ENCODE data around the gene NECTIN1.

NECTIN1 gene

GRCh38 chr11:119590651-119591351 is 138.2 kb downstream of the NECTIN1 start:
- no peak for DNase-seq (ENCODE audit: low read depth in 2 of 2)

GRCh38 chr11:119589001-119589400 is 140.0 kb downstream of the NECTIN1 start:
- DNase-seq (ENCODE audit: low read depth in 2 of 2): no peak

All from stimulated activated CD8-positive, alpha-beta memory T cell treated with anti-CD3 and anti-CD28 coated beads, Interleukin-2, amount 100 ng/mL, for 48 hours (primary cell).